HepG2 (cell line): ENCODE data around the gene RAB23. TPM values are rescaled to one million over a fixed set of nuclear protein-coding genes. Genes with fewer than 3 reads are reported as not detected.

Experiments
- ATF7 ChIP-seq, 2 experiments: fragments of 450-650 bp in 1 of 2; sonication (generic) in 1 of 2; formaldehyde crosslinking in 1 of 2; IDR thresholded peaks; 2 replicates each; pipeline versions ENCODE4 v1.4.0 to v1.6.1; 2016 to 2020; ENCODE audit warnings: antibody characterized with exemption in 1 of 2, mild to moderate bottlenecking in 1 of 2, missing genetic modification reagents in 1 of 2
- DRAP1 ChIP-seq: IDR thresholded peaks from 2 replicates; pipeline ENCODE4 v1.6.1; 2016; ENCODE audit warnings: missing genetic modification reagents, missing compliant biosample characterization
- GPN1 ChIP-seq: sonication (generic); formaldehyde crosslinking; IDR thresholded peaks from 2 replicates; pipeline ENCODE4 v1.5.1; 2020; ENCODE audit warnings: missing genetic modification reagents, borderline replicate concordance
- HCFC1 ChIP-seq: fragments of 150-350 bp; IDR thresholded peaks from 2 replicates; pipeline ENCODE4 v1.6.1; 2014; ENCODE audit warnings: low read depth, low read length
- KAT7 ChIP-seq: IDR thresholded peaks from 2 replicates; pipeline ENCODE4 v1.6.1; 2018; ENCODE audit warnings: borderline replicate concordance, missing compliant biosample characterization
- LCORL ChIP-seq, 2 experiments: fragments of 450-650 bp in 1 of 2; sonication (generic) in 1 of 2; formaldehyde crosslinking in 1 of 2; IDR thresholded peaks; 2 replicates each; pipeline versions ENCODE4 v1.5.0 to v1.6.1; 2017 to 2020; ENCODE audit warnings: antibody characterized with exemption in 1 of 2, missing genetic modification reagents in 1 of 2
- SALL1 ChIP-seq: sonication (generic); formaldehyde crosslinking; IDR thresholded peaks from 2 replicates; pipeline ENCODE4 v1.8.0; 2022; ENCODE audit warnings: mild to moderate bottlenecking, missing genetic modification reagents
- ZBTB7A ChIP-seq: sonication (generic); formaldehyde crosslinking; IDR thresholded peaks from 2 replicates; pipeline ENCODE4 v1.8.0; 2022; ENCODE audit warnings: mild to moderate bottlenecking, missing genetic modification reagents
- ZNF235 ChIP-seq: sonication (generic); formaldehyde crosslinking; IDR thresholded peaks from 2 replicates; pipeline ENCODE4 v1.8.1; 2023; ENCODE audit warnings: mild to moderate bottlenecking, missing genetic modification reagents, borderline replicate concordance
- ZNF547 ChIP-seq: sonication (generic); formaldehyde crosslinking; IDR thresholded peaks from 2 replicates; pipeline ENCODE4 v1.5.1; 2020; ENCODE audit warnings: mild to moderate bottlenecking, missing genetic modification reagents
- ZNF564 ChIP-seq: sonication (generic); formaldehyde crosslinking; IDR thresholded peaks from 2 replicates; pipeline ENCODE4 v1.8.1; 2023; ENCODE audit warnings: mild to moderate bottlenecking, missing genetic modification reagents
- ZSCAN25 ChIP-seq: sonication (generic); formaldehyde crosslinking; IDR thresholded peaks from 2 replicates; pipeline ENCODE4 v1.8.0; 2022; ENCODE audit warnings: mild to moderate bottlenecking, missing genetic modification reagents
- polyA plus RNA-seq, 8 experiments: library from polyadenylated mRNA; depleted of rRNA in 3 of 8; stranded (reverse) in 7 of 8; unstranded in 1 of 8; fragments of >200 nt; fragmentation: Illumina TruSeq in 4 of 8; extraction: Trizol in 4 of 8; gene quantifications; 2 replicates each; pipeline versions ENCODE4 v1.2.1 to v1.2.3, GENCODE V29; 2011 to 2016; ENCODE audit warnings: low read depth in 4 of 8, missing spikeins in 1 of 8, mixed read lengths in 1 of 8; ENCODE audit not compliant: insufficient read depth in 1 of 8
- total RNA-seq, 5 experiments: library from RNA; depleted of rRNA; stranded (reverse); fragments of >200 nt; fragmentation: Illumina TruSeq; extraction: Trizol; gene quantifications; 2 replicates each; pipeline ENCODE4 v1.2.3, GENCODE V29; 2016; ENCODE audit warnings: low read depth in 1 of 5
- TF ChIP-seq, protein P1 (sequence below): sonication (generic); formaldehyde crosslinking; IDR thresholded peaks from 2 replicates; pipeline ENCODE4 v1.4.0; 2020; ENCODE audit warnings: mild to moderate bottlenecking, missing genetic modification reagents
- TF ChIP-seq, protein P2 (sequence below): sonication (generic); formaldehyde crosslinking; IDR thresholded peaks from 2 replicates; pipeline ENCODE4 v1.4.0; 2020; ENCODE audit warnings: missing genetic modification reagents
- TF ChIP-seq, protein P3 (sequence below): sonication (generic); formaldehyde crosslinking; IDR thresholded peaks from 2 replicates; pipeline ENCODE4 v1.8.0; 2022; ENCODE audit warnings: missing genetic modification reagents, low read depth, mild to moderate bottlenecking, borderline replicate concordance
- TF ChIP-seq, protein P4 (sequence below): sonication (generic); IDR thresholded peaks from 2 replicates; pipeline ENCODE4 v1.6.1; 2016; ENCODE audit warnings: low read depth, borderline replicate concordance
- TF ChIP-seq, protein P5 (sequence below), 2 experiments: sonication (generic) in 1 of 2; formaldehyde crosslinking in 1 of 2; IDR thresholded peaks; 2 replicates each; pipeline versions ENCODE4 v1.5.1 to v1.6.1; 2011 to 2020; ENCODE audit warnings: borderline replicate concordance in 1 of 2, low read depth in 1 of 2, low read length in 1 of 2, mild to moderate bottlenecking in 1 of 2, missing genetic modification reagents in 1 of 2, moderate library complexity in 1 of 2

Gene RAB23
- total and polyA plus RNA-seq, 2 of the 13 experiments (the other 11 are each of a cell fraction or from before 2014, with no cell fraction given) = 5.5 to 16.4 TPM

DNA sequence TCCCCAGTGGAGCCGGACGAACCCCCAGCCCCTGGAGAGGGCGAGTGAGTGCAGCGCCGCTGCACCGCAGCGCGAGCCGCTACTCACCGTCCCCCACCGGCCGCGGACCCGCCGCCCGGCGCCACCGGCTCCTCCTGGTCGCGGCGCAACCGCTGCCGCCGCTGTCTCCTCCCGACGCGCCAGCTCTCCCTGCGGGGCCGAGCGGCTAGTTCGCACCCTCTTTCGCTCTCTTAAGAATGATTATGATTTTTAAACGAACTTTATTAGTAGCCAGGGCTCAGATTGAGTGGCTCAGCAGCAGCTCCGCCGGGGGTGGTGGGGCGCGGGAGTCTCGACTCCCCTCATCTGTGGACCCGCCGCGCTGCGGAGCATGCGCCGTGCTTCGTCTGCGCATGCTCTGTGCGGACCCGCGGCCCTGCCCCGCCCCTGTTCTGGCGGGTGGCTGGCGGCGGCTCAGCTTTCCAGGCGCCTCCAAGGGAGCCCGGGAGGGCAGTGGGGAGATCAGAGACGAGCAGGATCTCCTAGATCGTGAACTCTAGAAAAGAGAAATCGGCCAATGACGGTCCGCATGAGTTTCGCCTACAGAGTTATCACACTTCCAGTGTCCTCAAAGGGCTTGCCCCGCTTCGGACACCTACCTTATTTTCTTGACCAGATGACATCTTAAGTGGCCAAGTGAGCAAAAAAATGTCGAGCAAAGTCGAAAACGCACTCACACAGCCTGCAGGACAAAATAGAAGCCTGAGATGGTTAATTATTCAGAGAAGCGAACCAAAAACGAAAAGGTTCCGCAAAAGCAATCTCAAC lies at the start of gene RAB23 (continued):
- TF ChIP-seq DRAP1 (CRISPR knock-in tag) (peak; percentile 48; the same call in 1 of the 2 replicates), GPN1 (0 out of 2 replicates have a peak, but pooled peaks have one; percentile 40), ZBTB7A (CRISPR knock-in tag) (no peak), ZNF235 (CRISPR knock-in tag) (peak; percentile 70; the same call in 1 of the 2 replicates), ATF7 (IDR thresholded peaks at IDR 0.05) (no peak), ATF7 (CRISPR knock-in tag; IDR thresholded peaks at IDR 0.05) (no peak), SALL1 (CRISPR knock-in tag) (peak; percentile 65; the same call in 1 of the 2 replicates), LCORL (IDR thresholded peaks at IDR 0.05) (no peak), LCORL (CRISPR knock-in tag; IDR thresholded peaks at IDR 0.05) (peak; percentile 69; the same call in 1 of the 2 replicates), ZSCAN25 (CRISPR knock-in tag) (no peak), KAT7 (CRISPR knock-in tag) (peak; percentile 69; the same call in 1 of the 2 replicates), HCFC1 (no peak), ZNF547 (CRISPR knock-in tag) (peak; percentile 92), ZNF564 (0 out of 2 replicates have a peak, but pooled peaks have one; percentile 15)
- TF ChIP-seq, protein P1, sequence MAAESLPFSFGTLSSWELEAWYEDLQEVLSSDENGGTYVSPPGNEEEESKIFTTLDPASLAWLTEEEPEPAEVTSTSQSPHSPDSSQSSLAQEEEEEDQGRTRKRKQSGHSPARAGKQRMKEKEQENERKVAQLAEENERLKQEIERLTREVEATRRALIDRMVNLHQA = no peak
- TF ChIP-seq, protein P2, sequence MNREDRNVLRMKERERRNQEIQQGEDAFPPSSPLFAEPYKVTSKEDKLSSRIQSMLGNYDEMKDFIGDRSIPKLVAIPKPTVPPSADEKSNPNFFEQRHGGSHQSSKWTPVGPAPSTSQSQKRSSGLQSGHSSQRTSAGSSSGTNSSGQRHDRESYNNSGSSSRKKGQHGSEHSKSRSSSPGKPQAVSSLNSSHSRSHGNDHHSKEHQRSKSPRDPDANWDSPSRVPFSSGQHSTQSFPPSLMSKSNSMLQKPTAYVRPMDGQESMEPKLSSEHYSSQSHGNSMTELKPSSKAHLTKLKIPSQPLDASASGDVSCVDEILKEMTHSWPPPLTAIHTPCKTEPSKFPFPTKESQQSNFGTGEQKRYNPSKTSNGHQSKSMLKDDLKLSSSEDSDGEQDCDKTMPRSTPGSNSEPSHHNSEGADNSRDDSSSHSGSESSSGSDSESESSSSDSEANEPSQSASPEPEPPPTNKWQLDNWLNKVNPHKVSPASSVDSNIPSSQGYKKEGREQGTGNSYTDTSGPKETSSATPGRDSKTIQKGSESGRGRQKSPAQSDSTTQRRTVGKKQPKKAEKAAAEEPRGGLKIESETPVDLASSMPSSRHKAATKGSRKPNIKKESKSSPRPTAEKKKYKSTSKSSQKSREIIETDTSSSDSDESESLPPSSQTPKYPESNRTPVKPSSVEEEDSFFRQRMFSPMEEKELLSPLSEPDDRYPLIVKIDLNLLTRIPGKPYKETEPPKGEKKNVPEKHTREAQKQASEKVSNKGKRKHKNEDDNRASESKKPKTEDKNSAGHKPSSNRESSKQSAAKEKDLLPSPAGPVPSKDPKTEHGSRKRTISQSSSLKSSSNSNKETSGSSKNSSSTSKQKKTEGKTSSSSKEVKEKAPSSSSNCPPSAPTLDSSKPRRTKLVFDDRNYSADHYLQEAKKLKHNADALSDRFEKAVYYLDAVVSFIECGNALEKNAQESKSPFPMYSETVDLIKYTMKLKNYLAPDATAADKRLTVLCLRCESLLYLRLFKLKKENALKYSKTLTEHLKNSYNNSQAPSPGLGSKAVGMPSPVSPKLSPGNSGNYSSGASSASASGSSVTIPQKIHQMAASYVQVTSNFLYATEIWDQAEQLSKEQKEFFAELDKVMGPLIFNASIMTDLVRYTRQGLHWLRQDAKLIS (CRISPR knock-in tag) = no peak
- TF ChIP-seq, protein P3, sequence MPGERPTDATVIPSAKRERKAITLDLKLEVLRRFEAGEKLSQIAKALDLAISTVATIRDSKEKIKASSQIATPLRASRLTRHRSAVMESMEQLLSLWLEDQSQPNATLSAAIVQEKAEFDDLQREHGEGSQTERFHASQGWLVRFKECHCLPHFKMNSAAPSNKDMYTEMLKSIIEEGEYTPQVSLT = no peak; the same call in 1 of the 2 replicates
- TF ChIP-seq, protein P4, sequence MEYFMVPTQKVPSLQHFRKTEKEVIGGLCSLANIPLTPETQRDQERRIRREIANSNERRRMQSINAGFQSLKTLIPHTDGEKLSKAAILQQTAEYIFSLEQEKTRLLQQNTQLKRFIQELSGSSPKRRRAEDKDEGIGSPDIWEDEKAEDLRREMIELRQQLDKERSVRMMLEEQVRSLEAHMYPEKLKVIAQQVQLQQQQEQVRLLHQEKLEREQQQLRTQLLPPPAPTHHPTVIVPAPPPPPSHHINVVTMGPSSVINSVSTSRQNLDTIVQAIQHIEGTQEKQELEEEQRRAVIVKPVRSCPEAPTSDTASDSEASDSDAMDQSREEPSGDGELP = no peak; the same call in 1 of the 2 replicates
- TF ChIP-seq, protein P5, sequence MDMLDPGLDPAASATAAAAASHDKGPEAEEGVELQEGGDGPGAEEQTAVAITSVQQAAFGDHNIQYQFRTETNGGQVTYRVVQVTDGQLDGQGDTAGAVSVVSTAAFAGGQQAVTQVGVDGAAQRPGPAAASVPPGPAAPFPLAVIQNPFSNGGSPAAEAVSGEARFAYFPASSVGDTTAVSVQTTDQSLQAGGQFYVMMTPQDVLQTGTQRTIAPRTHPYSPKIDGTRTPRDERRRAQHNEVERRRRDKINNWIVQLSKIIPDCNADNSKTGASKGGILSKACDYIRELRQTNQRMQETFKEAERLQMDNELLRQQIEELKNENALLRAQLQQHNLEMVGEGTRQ (IDR thresholded peaks at IDR 0.05; ENCODE audit: low read depth, low read length) = no peak
- TF ChIP-seq, protein P5 (CRISPR knock-in tag; IDR thresholded peaks at IDR 0.05; ENCODE audit: borderline replicate concordance) = no peak
